ENCODE measurements around the gene ERVW-1.
"Not testable (repeated sequence)": the region's sequence is repeated elsewhere in the genome, so short reads cannot be mapped to it uniquely, and the experiment has no call there.

The ERVW-1 gene

DNA sequence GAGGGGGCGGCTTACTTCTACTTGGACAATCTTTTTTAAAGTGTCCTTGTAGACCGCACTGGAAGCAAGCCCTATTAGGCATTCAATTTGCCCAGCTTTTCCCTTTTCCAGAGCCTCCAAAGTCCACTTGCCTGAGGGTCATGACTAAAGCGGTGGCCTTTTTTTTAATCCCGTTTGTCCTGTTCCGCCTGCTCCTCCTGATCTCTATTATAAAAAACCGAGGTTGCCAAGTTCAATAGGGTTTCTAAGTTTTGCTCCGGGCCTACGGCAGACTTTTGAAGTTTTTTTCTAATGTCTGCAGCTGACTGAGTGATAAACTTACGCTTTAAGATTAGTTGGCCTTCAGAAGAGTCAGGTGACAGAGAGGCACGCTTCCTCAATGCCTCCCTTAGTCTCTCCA lies 3.8 kb downstream of the ERVW-1 start:
- DNase-seq (ENCODE audit: low read depth, low spot score), result not testable (repeated sequence)

GRCh38 chr7:92468589-92468988 lies 9.2 kb downstream of the ERVW-1 start:
- DNase-seq (ENCODE audit: low read depth, low spot score), result not testable (repeated sequence)

DNA sequence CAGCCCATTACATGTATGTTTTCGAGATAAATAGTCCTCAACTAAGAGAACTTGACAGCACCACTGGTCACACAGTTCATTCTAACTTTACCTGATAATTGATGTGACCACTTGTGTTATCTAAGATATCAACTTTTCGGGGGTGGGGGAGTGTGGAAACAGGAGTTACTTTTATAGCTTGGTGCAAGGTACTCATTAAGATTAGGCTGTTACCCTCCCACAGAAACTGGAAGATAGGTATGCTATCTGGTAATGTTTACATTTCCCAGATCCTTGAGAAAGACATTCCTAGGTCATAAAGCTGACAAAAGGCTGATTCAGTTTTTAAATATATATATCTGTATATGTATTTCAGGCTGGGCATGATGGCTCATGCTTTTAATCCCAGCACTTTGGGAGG lies 11.1 kb downstream of the ERVW-1 start:
- no peak for DNase-seq (ENCODE audit: low read depth, low spot score)

DNA sequence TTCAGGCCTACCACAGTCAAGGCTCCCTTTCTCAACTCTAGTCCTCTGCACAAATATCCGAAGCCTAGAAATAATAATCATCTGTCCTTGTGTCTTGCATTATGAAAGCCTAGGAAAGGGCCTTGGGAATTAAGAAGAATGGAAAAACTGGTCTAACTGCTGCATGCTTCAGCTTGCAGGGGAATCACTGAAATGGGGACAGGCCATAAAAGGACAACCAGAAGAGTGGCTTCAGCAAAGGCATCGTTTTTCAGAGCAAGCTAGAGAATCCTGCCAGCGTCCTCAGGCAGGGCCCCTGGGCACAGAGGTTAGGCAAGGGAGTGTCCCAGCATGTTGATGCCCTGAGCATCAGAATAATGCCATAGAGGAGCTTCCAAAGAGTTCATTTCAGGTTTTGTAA lies 13.2 kb downstream of the ERVW-1 start:
- no peak for DNase-seq (ENCODE audit: low read depth, low spot score)

- DNase-seq (ENCODE audit: low read depth, low spot score), result no peak
Observed at GRCh38 chr7:92462560-92462959, 15.2 kb downstream of the ERVW-1 start.

- DNase-seq (ENCODE audit: low read depth, low spot score), result peak; percentile 54
Observed at GRCh38 chr7:92461027-92462003, 16.4 kb downstream of the ERVW-1 start.

DNA sequence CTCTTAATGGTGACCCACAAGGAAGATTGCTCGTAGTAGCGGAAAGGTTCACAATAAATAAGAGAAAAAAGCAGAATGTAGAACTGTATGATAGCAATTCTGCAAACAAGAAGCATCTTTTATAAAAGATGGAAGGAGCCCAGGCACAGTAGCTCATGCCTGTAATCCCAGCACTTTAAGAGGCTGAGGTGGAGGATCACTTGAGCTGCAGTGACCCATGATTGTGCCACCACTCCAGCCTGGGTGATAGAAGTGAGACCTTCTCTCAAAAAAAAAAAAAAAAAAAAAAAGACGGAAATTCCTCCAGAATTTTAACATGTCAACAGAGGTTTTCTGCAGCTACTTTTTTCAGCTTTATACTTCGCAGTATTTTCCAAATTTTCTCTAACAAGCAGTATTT lies 17.2 kb downstream of the ERVW-1 start:
- no peak for DNase-seq (ENCODE audit: low read depth, low spot score)

GRCh38 chr7:92460109-92460508 lies 17.6 kb downstream of the ERVW-1 start:
- no peak for DNase-seq (ENCODE audit: low read depth, low spot score)

- no peak for DNase-seq (ENCODE audit: low read depth, low spot score)
Observed at GRCh38 chr7:92456236-92456635, 21.5 kb downstream of the ERVW-1 start.

- no peak for DNase-seq (ENCODE audit: low read depth, low spot score)
Observed at GRCh38 chr7:92451645-92452044, 26.1 kb downstream of the ERVW-1 start.

DNA sequence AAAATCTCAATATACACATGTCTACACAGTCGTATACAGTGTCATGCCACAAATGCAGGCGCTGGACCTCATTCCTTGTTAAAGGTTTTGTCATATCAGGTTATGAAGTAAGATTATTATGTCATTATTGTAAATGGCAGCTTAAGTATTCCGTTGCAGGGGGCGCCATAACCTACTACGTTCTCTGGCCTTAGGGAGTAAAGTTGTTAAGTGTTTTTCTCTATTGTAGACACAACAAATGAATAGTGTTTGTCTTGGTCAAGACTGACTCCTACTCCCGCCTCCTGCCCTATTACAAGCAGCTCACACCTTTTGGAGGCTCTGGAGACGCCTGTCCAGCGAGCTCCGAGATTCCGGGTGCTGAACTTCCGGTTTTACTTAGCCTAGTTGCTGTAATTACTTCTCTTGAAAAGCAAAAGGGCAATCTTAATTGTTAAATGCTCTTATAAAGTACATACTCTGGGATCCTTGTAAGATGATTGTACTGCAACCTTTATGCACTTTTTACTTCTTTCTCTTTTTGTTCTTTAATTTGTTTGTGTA lies 29.5 kb downstream of the ERVW-1 start:
- DNase-seq (ENCODE audit: low read depth, low spot score), result no peak

- peak; percentile 48 for DNase-seq (ENCODE audit: low read depth, low spot score)
Observed at GRCh38 chr7:92447345-92448204, 30.2 kb downstream of the ERVW-1 start, which contains the start of gene GATAD1. Gene GATAD1, plus strand, starts transcription at chr7:92447482. Its CDS starts 248 bp downstream, at chr7:92447730.

GRCh38 chr7:92446869-92447344 lies 30.8 kb downstream of the ERVW-1 start:
- DNase-seq (ENCODE audit: low read depth, low spot score), result no peak

DNA sequence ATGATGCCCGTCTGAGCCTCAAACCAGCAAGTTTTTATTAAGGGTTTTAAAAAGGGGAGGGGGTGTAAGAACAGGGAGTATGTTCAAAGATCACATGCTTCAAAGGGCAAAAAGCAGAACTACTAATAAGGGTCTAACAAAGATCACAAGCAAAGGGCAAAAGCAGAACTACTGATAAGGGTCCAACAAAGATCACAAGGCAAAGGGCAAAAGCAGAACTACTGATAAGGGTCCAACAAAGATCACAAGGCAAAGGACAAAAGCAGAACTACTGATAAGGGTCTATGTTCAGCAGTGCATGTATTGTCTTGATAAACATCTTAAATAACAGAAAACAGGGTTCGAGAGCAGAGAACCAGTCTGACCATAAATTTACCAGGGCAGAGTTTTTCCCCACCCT lies 35.0 kb downstream of the ERVW-1 start:
- not testable (repeated sequence) for DNase-seq (ENCODE audit: low read depth, low spot score)

- DNase-seq (ENCODE audit: low read depth, low spot score), result no peak
Observed at GRCh38 chr7:92437956-92438491, 39.7 kb downstream of the ERVW-1 start.

GRCh38 chr7:92436612-92437445 lies 40.9 kb downstream of the ERVW-1 start:
- no peak for DNase-seq (ENCODE audit: low read depth, low spot score)

DNA sequence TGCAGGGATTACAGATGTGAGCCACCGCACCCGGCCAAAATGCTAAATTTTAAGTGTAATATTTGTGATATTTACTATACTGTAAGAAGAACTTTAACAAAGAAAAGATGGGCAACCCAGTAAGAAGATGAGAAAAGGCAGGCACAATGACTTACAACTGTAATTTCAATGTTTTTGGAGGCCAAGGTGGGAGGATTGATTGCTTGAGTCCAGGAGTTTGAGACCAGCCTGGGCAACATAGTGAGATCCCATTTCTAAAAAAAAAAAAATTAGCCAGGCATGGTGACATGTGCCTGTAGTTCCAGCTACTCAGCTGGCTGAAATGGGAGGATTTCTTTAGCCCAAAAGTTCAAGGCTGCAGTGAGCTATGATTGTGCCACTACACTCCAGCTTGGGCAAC lies 42.2 kb downstream of the ERVW-1 start:
- DNase-seq (ENCODE audit: low read depth, low spot score), result no peak

- DNase-seq (ENCODE audit: low read depth, low spot score), result no peak
Observed at GRCh38 chr7:92433019-92433418, 44.7 kb downstream of the ERVW-1 start.

- no peak for DNase-seq (ENCODE audit: low read depth, low spot score)
Observed at GRCh38 chr7:92432299-92432946, 45.3 kb downstream of the ERVW-1 start.

GRCh38 chr7:92427193-92427592 lies 50.6 kb downstream of the ERVW-1 start:
- no peak for DNase-seq (ENCODE audit: low read depth, low spot score)
